ENCODE measurements around the gene NOC2L. TPM values are rescaled to one million over a fixed set of nuclear protein-coding genes. Genes with fewer than 3 reads are reported as not detected.
A peak's percentile ranks its signal among the peaks of the same experiment; 100 is the strongest.

Gene NOC2L
- total and polyA plus RNA-seq, 2 donors (not counting 3 experiments of a cell fraction or from before 2014, with no cell fraction given), result 55.3 to 87.9 TPM

GRCh38 chr1:905071-905749 lies 53.8 kb downstream of the NOC2L start:
- Histone ChIP-seq H2AFZ (ENCODE audit: low read depth, low read length) (peak overlapping the region; percentile 75), H3K27ac (ENCODE audit: insufficient read depth, low read depth, low read length) (no peak overlapping the region), H3K4me3 (replicated peaks in 1 of 3; ENCODE audit: insufficient read depth in 1 of 3, low read depth in 1 of 3, low read length in 3 of 3) (peak overlapping the region in 1 of 3 experiments; percentile 19), H3K4me2 (ENCODE audit: insufficient read depth, low read length) (no peak overlapping the region), H4K20me1 (replicated peaks; ENCODE audit: control insufficient read depth, extremely low read depth, insufficient read depth, low read length) (no peaks in the 10 kb centered on the region), H3K9ac (replicated peaks; ENCODE audit: extremely low read depth, insufficient read depth, low read length) (no peak overlapping the region), H3K9me1 (replicated peaks; ENCODE audit: control insufficient read depth, extremely low read depth, insufficient read depth, low read length) (no peaks in the 10 kb centered on the region), H3K36me3 (ENCODE audit: control insufficient read depth in 2 of 2, extremely low read depth in 1 of 2, insufficient read depth in 2 of 2, low read length in 2 of 2) (no peaks in the 10 kb centered on the region), H3K27me3 (ENCODE audit: control insufficient read depth in 2 of 2, insufficient read depth in 2 of 2, low read length in 2 of 2) (no peaks in the 10 kb centered on the region), H3K79me2 (ENCODE audit: control insufficient read depth, insufficient read depth, low read length) (no peaks in the 10 kb centered on the region), H3K4me1 (ENCODE audit: control insufficient read depth, extremely low read depth, insufficient read depth, low read length) (no peaks in the 10 kb centered on the region), H3K9me3 (replicated peaks; ENCODE audit: control insufficient read depth, insufficient read depth, low read length) (no peaks in the 10 kb centered on the region)
- no peak for FAIRE-seq
- TF ChIP-seq, protein P1, sequence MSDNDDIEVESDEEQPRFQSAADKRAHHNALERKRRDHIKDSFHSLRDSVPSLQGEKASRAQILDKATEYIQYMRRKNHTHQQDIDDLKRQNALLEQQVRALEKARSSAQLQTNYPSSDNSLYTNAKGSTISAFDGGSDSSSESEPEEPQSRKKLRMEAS (IDR thresholded peaks at IDR 0.05; ENCODE audit: insufficient read depth, insufficient read length), result no peak
- TF ChIP-seq GATA2 (IDR thresholded peaks at IDR 0.05; ENCODE audit: insufficient read depth, insufficient read length, low read depth, low read length) (no peak), POLR2A (IDR thresholded peaks at IDR 0.05; ENCODE audit: low read depth, low read length) (no peak), MYC (IDR thresholded peaks at IDR 0.05; ENCODE audit: low read depth, low read length) (no peak), JUN (IDR thresholded peaks at IDR 0.05; ENCODE audit: borderline replicate concordance, insufficient read depth, insufficient read length, low read depth) (no peak), EZH2 (IDR thresholded peaks at IDR 0.05; ENCODE audit: borderline replicate concordance, low read depth, low read length, severe bottlenecking) (peak; percentile 28), FOS (IDR thresholded peaks at IDR 0.05; ENCODE audit: borderline replicate concordance, insufficient read depth, low read length) (no peak)
- POLR2A ChIA-PET, result no interaction called here
- CTCF ChIA-PET, result interaction anchor here (0.6 to 1.6 kb wide), 15 partner anchors 8 to 80 kb away, joined by 3 to 14 read pairs (median 5); partner anchors contain the start of genes KLHL17, NOC2L, PERM1 and PLEKHN1
- no peak for DNase-seq (ENCODE audit: low read depth, low spot score)
- dilution Hi-C loops (cut with MboI; ENCODE audit: extremely low pct_ligation_motif_present, low sequenced_read_pairs) (no loop called here), intact Hi-C loops (cut with micrococcal nuclease) (loop anchor here (2.0 kb wide), 1 partner anchor 18 kb away; the partner anchor contains the start of gene SAMD11)
- no TSS peak for BruUV-seq (replicated peaks)

All from endothelial cell of umbilical vein (primary cell).